HepG2 (cell line): ENCODE measurements around the gene CCDC57. TPM values are rescaled to one million over a fixed set of nuclear protein-coding genes. Genes with fewer than 3 reads are reported as not detected.

Source experiments
- BRCA1 ChIP-seq: sonication (generic); formaldehyde crosslinking; IDR thresholded peaks from 2 replicates; pipeline ENCODE4 v1.4.0; 2020; ENCODE audit warnings: missing genetic modification reagents
- CEBPG ChIP-seq: IDR thresholded peaks from 2 replicates; pipeline ENCODE4 v1.6.1; 2016
- ELF1 ChIP-seq: sonication (generic); formaldehyde crosslinking; IDR thresholded peaks from 2 replicates; pipeline ENCODE4 v1.4.0; 2020; ENCODE audit warnings: missing genetic modification reagents
- ELF4 ChIP-seq: sonication (generic); formaldehyde crosslinking; IDR thresholded peaks from 2 replicates; pipeline ENCODE4 v1.5.0; 2020; ENCODE audit warnings: missing genetic modification reagents, mild to moderate bottlenecking, moderate library complexity, borderline replicate concordance
- FIP1L1 ChIP-seq: fragments of 200-400 bp; formaldehyde crosslinking; IDR thresholded peaks from 2 replicates; pipeline ENCODE4 v1.6.1; 2018; ENCODE audit warnings: low read depth, mild to moderate bottlenecking, low read length, moderate library complexity, borderline replicate concordance; ENCODE audit not compliant: insufficient read depth
- GMEB1 ChIP-seq: sonication (generic); formaldehyde crosslinking; IDR thresholded peaks from 2 replicates; pipeline ENCODE4 v1.5.1; 2020; ENCODE audit warnings: missing genetic modification reagents, mild to moderate bottlenecking, borderline replicate concordance
- KLF15 ChIP-seq: sonication (generic); formaldehyde crosslinking; IDR thresholded peaks from 2 replicates; pipeline ENCODE4 v1.8.1; 2023; ENCODE audit warnings: borderline replicate concordance, mild to moderate bottlenecking, inconsistent platforms, missing genetic modification reagents, mixed read lengths
- NONO ChIP-seq, 2 experiments: fragments of 450-650 bp in 1 of 2; sonication (generic) in 1 of 2; formaldehyde crosslinking in 1 of 2; IDR thresholded peaks in 1 of 2; conservative IDR thresholded peaks in 1 of 2; 2 replicates each; pipeline versions ENCODE4 v1.6.1 to v1.8.0; 2017 to 2022; ENCODE audit warnings: mild to moderate bottlenecking in 1 of 2, missing genetic modification reagents in 1 of 2, moderate library complexity in 1 of 2
- NRL ChIP-seq: sonication (generic); formaldehyde crosslinking; IDR thresholded peaks from 2 replicates; pipeline ENCODE4 v1.5.0; 2020; ENCODE audit warnings: missing genetic modification reagents, mild to moderate bottlenecking, moderate library complexity, borderline replicate concordance
- PCBP1 ChIP-seq: fragments of 200-400 bp; formaldehyde crosslinking; IDR thresholded peaks from 2 replicates; pipeline ENCODE4 v1.6.1; 2017; ENCODE audit warnings: mild to moderate bottlenecking, low read depth, low read length, borderline replicate concordance
- POLR2G ChIP-seq: fragments of 200-400 bp; formaldehyde crosslinking; IDR thresholded peaks from 2 replicates; pipeline ENCODE4 v1.6.1; 2018; ENCODE audit warnings: mild to moderate bottlenecking, low read depth, low read length, moderate library complexity
- RARG ChIP-seq: sonication (generic); formaldehyde crosslinking; IDR thresholded peaks from 2 replicates; pipeline ENCODE4 v1.4.0; 2020; ENCODE audit warnings: low read depth, mild to moderate bottlenecking, missing genetic modification reagents
- SKI ChIP-seq: fragments of 450-650 bp; IDR thresholded peaks from one replicate; pipeline ENCODE4 v1.6.1; 2018; ENCODE audit warnings: mild to moderate bottlenecking; ENCODE audit not compliant: partially characterized antibody
- SOX13 ChIP-seq, 3 experiments: fragments of 450-650 bp in 1 of 3; sonication (generic) in 1 of 3; formaldehyde crosslinking in 1 of 3; IDR thresholded peaks in 2 of 3; conservative IDR thresholded peaks in 1 of 3; 2 replicates each; pipeline versions ENCODE4 v1.5.0 to v1.6.1; 2016 to 2020; ENCODE audit warnings: antibody characterized with exemption in 1 of 3, mild to moderate bottlenecking in 1 of 3, missing compliant biosample characterization in 1 of 3, missing genetic modification reagents in 1 of 3, moderate library complexity in 1 of 3
- SP5 ChIP-seq: IDR thresholded peaks from 2 replicates; pipeline ENCODE4 v1.6.1; 2016; ENCODE audit warnings: low read depth, borderline replicate concordance
- ZNF253 ChIP-seq: sonication (generic); formaldehyde crosslinking; IDR thresholded peaks from 2 replicates; pipeline ENCODE4 v1.8.0; 2022; ENCODE audit warnings: mild to moderate bottlenecking, missing genetic modification reagents, borderline replicate concordance
- ZNF451 ChIP-seq: sonication (generic); formaldehyde crosslinking; IDR thresholded peaks from 2 replicates; pipeline ENCODE4 v1.5.0; 2020; ENCODE audit warnings: mild to moderate bottlenecking, missing genetic modification reagents
- ZNF550 ChIP-seq: sonication (generic); formaldehyde crosslinking; IDR thresholded peaks from 2 replicates; pipeline ENCODE4 v1.4.0; 2020; ENCODE audit warnings: mild to moderate bottlenecking, missing genetic modification reagents, borderline replicate concordance
- ZNF557 ChIP-seq: sonication (generic); formaldehyde crosslinking; IDR thresholded peaks from 2 replicates; pipeline ENCODE4 v1.4.0; 2020; ENCODE audit warnings: missing genetic modification reagents
- ZNF670 ChIP-seq: sonication (generic); formaldehyde crosslinking; IDR thresholded peaks from 2 replicates; pipeline ENCODE4 v1.8.0; 2022; ENCODE audit warnings: mild to moderate bottlenecking, missing genetic modification reagents, borderline replicate concordance
- ZNF674 ChIP-seq: sonication (generic); formaldehyde crosslinking; IDR thresholded peaks from 2 replicates; pipeline ENCODE4 v1.5.0; 2020; ENCODE audit warnings: low read depth, mild to moderate bottlenecking, missing genetic modification reagents
- ZNF747 ChIP-seq: sonication (generic); formaldehyde crosslinking; IDR thresholded peaks from 2 replicates; pipeline ENCODE4 v1.8.1; 2023; ENCODE audit warnings: missing genetic modification reagents, mild to moderate bottlenecking, borderline replicate concordance
- polyA plus RNA-seq, 8 experiments: library from polyadenylated mRNA; depleted of rRNA in 3 of 8; stranded (reverse) in 7 of 8; unstranded in 1 of 8; fragments of >200 nt; fragmentation: Illumina TruSeq in 4 of 8; extraction: Trizol in 4 of 8; gene quantifications; 2 replicates each; pipeline versions ENCODE4 v1.2.1 to v1.2.3, GENCODE V29; 2011 to 2016; ENCODE audit warnings: low read depth in 4 of 8, missing spikeins in 1 of 8, mixed read lengths in 1 of 8; ENCODE audit not compliant: insufficient read depth in 1 of 8
- total RNA-seq, 5 experiments: library from RNA; depleted of rRNA; stranded (reverse); fragments of >200 nt; fragmentation: Illumina TruSeq; extraction: Trizol; gene quantifications; 2 replicates each; pipeline ENCODE4 v1.2.3, GENCODE V29; 2016; ENCODE audit warnings: low read depth in 1 of 5
- TF ChIP-seq, protein P1 (sequence below): sonication (generic); formaldehyde crosslinking; conservative IDR thresholded peaks from 2 replicates; pipeline ENCODE4 v1.8.1; 2023; ENCODE audit warnings: missing genetic modification reagents

CCDC57 gene
- total and polyA plus RNA-seq, 2 of the 13 experiments (the other 11 are each of a cell fraction or from before 2014, with no cell fraction given), result 59.3 to 59.9 TPM

GRCh38 chr17:82239926-82240505 lies 27.4 kb upstream of the CCDC57 start (continued):
- TF ChIP-seq NRL (CRISPR knock-in tag) (peak; percentile 38; the same call in 1 of the 2 replicates), ZNF253 (CRISPR knock-in tag) (no peak), KLF15 (CRISPR knock-in tag) (no peak), FIP1L1 (peak; percentile 84; the same call in 1 of the 2 replicates), NONO (IDR thresholded peaks at IDR 0.05) (no peak), NONO (CRISPR knock-in tag; conservative IDR thresholded peaks at IDR 0.05) (peak; percentile 44; the same call in 1 of the 2 replicates), SP5 (CRISPR knock-in tag) (no peak), POLR2G (peak; percentile 49; the same call in 1 of the 2 replicates), ZNF674 (CRISPR knock-in tag) (no peak), PCBP1 (no peak), ELF1 (CRISPR knock-in tag) (no peak), ZNF670 (CRISPR knock-in tag) (peak; percentile 97), ZNF557 (no peak), ZNF550 (CRISPR knock-in tag) (no peak), RARG (CRISPR knock-in tag) (0 out of 2 replicates have a peak, but pooled peaks have one; percentile 5), SOX13 (IDR thresholded peaks at IDR 0.05) (peak; percentile 51; the same call in 1 of the 2 replicates), SOX13 (CRISPR knock-in tag; conservative IDR thresholded peaks at IDR 0.05 in 1 of 2, IDR thresholded peaks at IDR 0.05 in 1 of 2) (peak in 1 of 2 experiments; percentile 17; a peak in 1 of 4 replicates), ZNF747 (CRISPR knock-in tag) (no peak; the same call in 1 of the 2 replicates), BRCA1 (CRISPR knock-in tag) (no peak), SKI (peak; percentile 76), GMEB1 (CRISPR knock-in tag) (0 out of 2 replicates have a peak, but pooled peaks have one; percentile 28), ELF4 (CRISPR knock-in tag) (no peak), CEBPG (CRISPR knock-in tag) (peak; percentile 16; the same call in 1 of the 2 replicates), ZNF451 (CRISPR knock-in tag) (peak; percentile 30; the same call in 1 of the 2 replicates)
- TF ChIP-seq, protein P1, sequence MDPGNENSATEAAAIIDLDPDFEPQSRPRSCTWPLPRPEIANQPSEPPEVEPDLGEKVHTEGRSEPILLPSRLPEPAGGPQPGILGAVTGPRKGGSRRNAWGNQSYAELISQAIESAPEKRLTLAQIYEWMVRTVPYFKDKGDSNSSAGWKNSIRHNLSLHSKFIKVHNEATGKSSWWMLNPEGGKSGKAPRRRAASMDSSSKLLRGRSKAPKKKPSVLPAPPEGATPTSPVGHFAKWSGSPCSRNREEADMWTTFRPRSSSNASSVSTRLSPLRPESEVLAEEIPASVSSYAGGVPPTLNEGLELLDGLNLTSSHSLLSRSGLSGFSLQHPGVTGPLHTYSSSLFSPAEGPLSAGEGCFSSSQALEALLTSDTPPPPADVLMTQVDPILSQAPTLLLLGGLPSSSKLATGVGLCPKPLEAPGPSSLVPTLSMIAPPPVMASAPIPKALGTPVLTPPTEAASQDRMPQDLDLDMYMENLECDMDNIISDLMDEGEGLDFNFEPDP (CRISPR knock-in tag), result 0 out of 2 replicates have a peak, but pooled peaks have one; percentile 84
